HepG2 (cell line): ENCODE measurements around the gene MIA. TPM values are rescaled to one million over a fixed set of nuclear protein-coding genes. Genes with fewer than 3 reads are reported as not detected.

Source experiments
- ATF1 ChIP-seq: IDR thresholded peaks from 2 replicates; pipeline ENCODE4 v1.6.1; 2016; ENCODE audit warnings: mild to moderate bottlenecking, control low read depth
- CREB1 ChIP-seq, 2 experiments: fragments of 450-650 bp in 1 of 2; IDR thresholded peaks; 2 replicates each; pipeline ENCODE4 v1.6.1; 2016 to 2017; ENCODE audit warnings: control low read depth in 1 of 2, mild to moderate bottlenecking in 1 of 2, missing compliant biosample characterization in 1 of 2, missing genetic modification characterization in 1 of 2
- ELF3 ChIP-seq: IDR thresholded peaks from 2 replicates; pipeline ENCODE4 v1.6.1; 2016; ENCODE audit warnings: missing genetic modification reagents, missing compliant biosample characterization
- HNRNPL ChIP-seq: fragments of 200-400 bp; formaldehyde crosslinking; IDR thresholded peaks from 2 replicates; pipeline ENCODE4 v1.6.1; 2017; ENCODE audit warnings: mild to moderate bottlenecking, low read depth, low read length
- HNRNPLL ChIP-seq: fragments of 200-400 bp; formaldehyde crosslinking; IDR thresholded peaks from 2 replicates; pipeline ENCODE4 v1.6.1; 2017; ENCODE audit warnings: mild to moderate bottlenecking, low read depth, low read length; ENCODE audit not compliant: poor library complexity, severe bottlenecking
- IKZF4 ChIP-seq: sonication (generic); formaldehyde crosslinking; IDR thresholded peaks from 2 replicates; pipeline ENCODE4 v1.5.1; 2020; ENCODE audit warnings: borderline replicate concordance, mild to moderate bottlenecking, low read depth, missing genetic modification reagents; ENCODE audit errors: not compliant biosample characterization
- ISL2 ChIP-seq: sonication (generic); formaldehyde crosslinking; IDR thresholded peaks from 2 replicates; pipeline ENCODE4 v1.5.0; 2020; ENCODE audit warnings: missing genetic modification reagents
- KLF15 ChIP-seq: sonication (generic); formaldehyde crosslinking; IDR thresholded peaks from 2 replicates; pipeline ENCODE4 v1.8.1; 2023; ENCODE audit warnings: borderline replicate concordance, mild to moderate bottlenecking, inconsistent platforms, missing genetic modification reagents, mixed read lengths
- MNT ChIP-seq: fragments of 450-650 bp; IDR thresholded peaks from 2 replicates; pipeline ENCODE4 v1.6.1; 2016
- MYC ChIP-seq: sonication (generic); formaldehyde crosslinking; IDR thresholded peaks from 2 replicates; pipeline ENCODE4 v1.9.0; 2021; ENCODE audit warnings: missing genetic modification reagents, borderline replicate concordance
- NFATC3 ChIP-seq: sonication (generic); formaldehyde crosslinking; IDR thresholded peaks from 2 replicates; pipeline ENCODE4 v1.5.1; 2020; ENCODE audit warnings: mild to moderate bottlenecking, missing genetic modification reagents
- NFIB ChIP-seq: sonication (generic); formaldehyde crosslinking; IDR thresholded peaks from 2 replicates; pipeline ENCODE4 v1.9.0; 2021; ENCODE audit warnings: missing genetic modification reagents, mild to moderate bottlenecking, borderline replicate concordance
- SALL1 ChIP-seq: sonication (generic); formaldehyde crosslinking; IDR thresholded peaks from 2 replicates; pipeline ENCODE4 v1.8.0; 2022; ENCODE audit warnings: mild to moderate bottlenecking, missing genetic modification reagents
- TAF1 ChIP-seq: sonication (generic); formaldehyde crosslinking; IDR thresholded peaks from 2 replicates; pipeline ENCODE4 v1.4.0; 2020; ENCODE audit warnings: missing genetic modification reagents
- THAP9 ChIP-seq: sonication (generic); formaldehyde crosslinking; IDR thresholded peaks from 2 replicates; pipeline ENCODE4; 2020; ENCODE audit warnings: missing genetic modification reagents, mild to moderate bottlenecking, borderline replicate concordance
- ZGPAT ChIP-seq: IDR thresholded peaks from 2 replicates; pipeline ENCODE4 v1.6.1; 2016; ENCODE audit warnings: mild to moderate bottlenecking
- ZMYM3 ChIP-seq: sonication (generic); formaldehyde crosslinking; IDR thresholded peaks from 2 replicates; pipeline ENCODE4 v1.5.1; 2020; ENCODE audit warnings: mild to moderate bottlenecking, missing genetic modification reagents
- ZNF124 ChIP-seq: sonication (generic); formaldehyde crosslinking; IDR thresholded peaks from 2 replicates; pipeline ENCODE4 v1.4.0; 2020; ENCODE audit warnings: missing genetic modification reagents
- ZNF326 ChIP-seq: sonication (generic); formaldehyde crosslinking; IDR thresholded peaks from 2 replicates; pipeline ENCODE4 v1.4.0; 2020; ENCODE audit warnings: missing genetic modification reagents, borderline replicate concordance
- ZNF510 ChIP-seq: sonication (generic); formaldehyde crosslinking; IDR thresholded peaks from 2 replicates; pipeline ENCODE4 v1.4.0; 2020; ENCODE audit warnings: low read depth, mild to moderate bottlenecking, missing genetic modification reagents
- ZNF629 ChIP-seq: sonication (generic); formaldehyde crosslinking; conservative IDR thresholded peaks from 2 replicates; pipeline ENCODE4 v1.5.0; 2020; ENCODE audit warnings: missing genetic modification reagents
- ZNF724P ChIP-seq: sonication (generic); formaldehyde crosslinking; IDR thresholded peaks from 2 replicates; pipeline ENCODE4 v1.8.0; 2022; ENCODE audit warnings: missing genetic modification reagents, borderline replicate concordance
- ZNF841 ChIP-seq: sonication (generic); formaldehyde crosslinking; IDR thresholded peaks from 2 replicates; pipeline ENCODE4 v1.8.1; 2023; ENCODE audit warnings: missing genetic modification reagents, borderline replicate concordance
- ZSCAN30 ChIP-seq: sonication (generic); formaldehyde crosslinking; IDR thresholded peaks from 2 replicates; pipeline ENCODE4 v1.5.0; 2020; ENCODE audit warnings: mild to moderate bottlenecking, missing genetic modification reagents
- polyA plus RNA-seq, 8 experiments: library from polyadenylated mRNA; depleted of rRNA in 3 of 8; stranded (reverse) in 7 of 8; unstranded in 1 of 8; fragments of >200 nt; fragmentation: Illumina TruSeq in 4 of 8; extraction: Trizol in 4 of 8; gene quantifications; 2 replicates each; pipeline versions ENCODE4 v1.2.1 to v1.2.3, GENCODE V29; 2011 to 2016; ENCODE audit warnings: low read depth in 4 of 8, missing spikeins in 1 of 8, mixed read lengths in 1 of 8; ENCODE audit not compliant: insufficient read depth in 1 of 8
- total RNA-seq, 5 experiments: library from RNA; depleted of rRNA; stranded (reverse); fragments of >200 nt; fragmentation: Illumina TruSeq; extraction: Trizol; gene quantifications; 2 replicates each; pipeline ENCODE4 v1.2.3, GENCODE V29; 2016; ENCODE audit warnings: low read depth in 1 of 5

The MIA gene
- total and polyA plus RNA-seq, 2 of the 13 experiments (the other 11 are each of a cell fraction or from before 2014, with no cell fraction given): 0.61 TPM; not detected in 1

GRCh38 chr19:40798683-40799557 is 23.6 kb downstream of the MIA start, which contains the start of gene EGLN2 (continued):
- TF ChIP-seq ZSCAN30 (CRISPR knock-in tag) (no peak), NFATC3 (CRISPR knock-in tag) (no peak), ZNF124 (CRISPR knock-in tag) (no peak), ZNF629 (no peak), MYC (CRISPR knock-in tag) (peak; percentile 41; the same call in 1 of the 2 replicates), NFIB (CRISPR knock-in tag) (no peak), MNT (peak; percentile 81), ZNF724P (CRISPR knock-in tag) (no peak), HNRNPL (no peak), IKZF4 (CRISPR knock-in tag) (no peak), ZNF326 (no peak), THAP9 (CRISPR knock-in tag) (0 out of 2 replicates have a peak, but pooled peaks have one; percentile 6), HNRNPLL (peak; percentile 78), SALL1 (CRISPR knock-in tag) (0 out of 2 replicates have a peak, but pooled peaks have one; percentile 32), ZMYM3 (CRISPR knock-in tag) (no peak), ELF3 (CRISPR knock-in tag) (peak; percentile 36; the same call in 1 of the 2 replicates), ZGPAT (CRISPR knock-in tag) (no peak), ZNF510 (0 out of 2 replicates have a peak, but pooled peaks have one; percentile 19), ISL2 (CRISPR knock-in tag) (peak; percentile 12; the same call in 1 of the 2 replicates), CREB1 (IDR thresholded peaks at IDR 0.05) (peak; percentile 45; the same call in 1 of the 2 replicates), CREB1 (CRISPR knock-in tag; IDR thresholded peaks at IDR 0.05) (no peak; the same call in 1 of the 2 replicates), TAF1 (CRISPR knock-in tag) (0 out of 2 replicates have a peak, but pooled peaks have one; percentile 35), ZNF841 (CRISPR knock-in tag) (no peak), ATF1 (CRISPR knock-in tag) (no peak), KLF15 (CRISPR knock-in tag) (no peak)
